ENCODE measurements around the gene MSRB3. TPM values are rescaled to one million over a fixed set of nuclear protein-coding genes. Genes with fewer than 3 reads are reported as not detected.

Gene MSRB3
- 2.7 and 4.8 TPM in 2 replicates for total RNA-seq

DNA sequence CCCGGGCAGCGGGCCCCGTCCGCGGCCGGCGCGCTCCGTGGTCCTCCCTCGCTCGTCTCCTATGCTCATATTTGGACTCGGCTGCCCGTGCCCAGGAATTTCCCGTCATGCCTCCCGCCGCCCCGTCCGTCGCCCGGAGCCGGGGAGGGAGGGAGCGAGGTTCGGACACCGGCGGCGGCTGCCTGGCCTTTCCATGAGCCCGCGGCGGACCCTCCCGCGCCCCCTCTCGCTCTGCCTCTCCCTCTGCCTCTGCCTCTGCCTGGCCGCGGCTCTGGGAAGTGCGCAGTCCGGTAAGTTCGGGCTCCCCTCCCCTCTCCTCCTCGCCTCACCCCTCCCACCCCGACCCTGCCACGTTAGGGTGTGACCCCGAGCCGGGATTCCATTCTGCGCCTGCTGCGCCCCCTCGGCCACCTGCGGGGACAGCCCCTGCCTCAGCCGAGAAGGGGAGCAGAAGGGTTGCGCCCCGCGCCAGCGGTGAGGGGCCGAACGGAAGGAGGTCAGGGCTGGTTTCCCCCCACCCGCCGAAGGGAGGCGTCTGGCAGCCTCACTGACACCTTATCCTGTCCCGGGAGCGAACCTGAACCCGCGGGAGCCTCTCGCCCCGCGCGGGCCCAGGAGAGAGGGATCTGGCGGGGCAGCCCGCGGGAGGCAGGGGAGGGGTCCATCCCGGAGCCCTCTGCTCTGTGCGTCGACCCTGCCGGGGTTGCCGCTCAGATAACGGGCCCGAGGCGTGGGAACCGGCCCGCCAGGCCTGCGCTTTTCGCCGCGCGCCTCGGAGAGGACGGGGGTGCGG is at the start of gene MSRB3:
MSRB3 (plus strand) TSS at position 108 of the 793 bp plus-strand sequence. CDS start 29,897 bp downstream, outside the sequence.

Other genes starting within 250 kb of the MSRB3 start
- gene WIF1, start 157.4 kb upstream of the MSRB3 start, total RNA-seq = not detected in 2 replicates
- gene LEMD3, start 109.1 kb upstream of the MSRB3 start, total RNA-seq = 31.8 and 33.4 TPM in 2 replicates

All from nasal cavity respiratory epithelium epithelial cell of viscerocranial mucosa (primary cell).